HepG2 (cell line): ENCODE data around the gene AK2. TPM values are rescaled to one million over a fixed set of nuclear protein-coding genes. Genes with fewer than 3 reads are reported as not detected.

ENCODE experiments used
- CENPX ChIP-seq: sonication (generic); formaldehyde crosslinking; IDR thresholded peaks from 2 replicates; pipeline ENCODE4 v1.9.0; 2021; ENCODE audit warnings: mild to moderate bottlenecking, missing genetic modification reagents, moderate library complexity
- GTF2F1 ChIP-seq: fragments of 150-350 bp; IDR thresholded peaks from 2 replicates; pipeline ENCODE4 v1.6.1; 2014; ENCODE audit warnings: low read length
- MAFF ChIP-seq: IDR thresholded peaks from 2 replicates; pipeline ENCODE4 v1.6.1; 2011; ENCODE audit warnings: low read depth, low read length, improper control_type of control experiment
- MATR3 ChIP-seq: sonication (generic); formaldehyde crosslinking; IDR thresholded peaks from 2 replicates; pipeline ENCODE4 v1.4.0; 2020; ENCODE audit warnings: missing genetic modification reagents
- NCOR1 ChIP-seq: fragments of 200-600 bp; sonication (generic); IDR thresholded peaks from 2 replicates; pipeline ENCODE4 v1.7.0; 2017; ENCODE audit warnings: antibody characterized with exemption, low read length, borderline replicate concordance
- PAF1 ChIP-seq: IDR thresholded peaks from 2 replicates; pipeline ENCODE4 v1.6.1; 2016; ENCODE audit warnings: missing genetic modification reagents, missing compliant biosample characterization
- SMAD3 ChIP-seq: sonication (generic); formaldehyde crosslinking; IDR thresholded peaks from 2 replicates; pipeline ENCODE4 v1.4.0; 2020; ENCODE audit warnings: missing genetic modification reagents
- TSC22D2 ChIP-seq: sonication (generic); formaldehyde crosslinking; IDR thresholded peaks from 2 replicates; pipeline ENCODE4 v1.5.1; 2020; ENCODE audit warnings: missing genetic modification reagents, mild to moderate bottlenecking, borderline replicate concordance
- ZNF468 ChIP-seq: sonication (generic); formaldehyde crosslinking; IDR thresholded peaks from 2 replicates; pipeline ENCODE4 v1.8.0; 2022; ENCODE audit warnings: mild to moderate bottlenecking, moderate library complexity, missing genetic modification reagents
- ZNF577 ChIP-seq: sonication (generic); formaldehyde crosslinking; IDR thresholded peaks from 2 replicates; pipeline ENCODE4 v1.4.0; 2020; ENCODE audit warnings: mild to moderate bottlenecking, low read depth, missing genetic modification reagents, borderline replicate concordance
- ZNF598 ChIP-seq: sonication (generic); formaldehyde crosslinking; IDR thresholded peaks from 2 replicates; pipeline ENCODE4 v1.5.1; 2020; ENCODE audit warnings: mild to moderate bottlenecking, missing genetic modification reagents, borderline replicate concordance
- ZNF678 ChIP-seq: sonication (generic); formaldehyde crosslinking; IDR thresholded peaks from 2 replicates; pipeline ENCODE4 v1.4.0; 2020; ENCODE audit warnings: mild to moderate bottlenecking, missing genetic modification reagents
- ZNF788 ChIP-seq: sonication (generic); formaldehyde crosslinking; IDR thresholded peaks from 2 replicates; pipeline ENCODE4 v1.5.0; 2020; ENCODE audit warnings: mild to moderate bottlenecking, missing genetic modification reagents, borderline replicate concordance
- polyA plus RNA-seq, 8 experiments: library from polyadenylated mRNA; depleted of rRNA in 3 of 8; stranded (reverse) in 7 of 8; unstranded in 1 of 8; fragments of >200 nt; fragmentation: Illumina TruSeq in 4 of 8; extraction: Trizol in 4 of 8; gene quantifications; 2 replicates each; pipeline versions ENCODE4 v1.2.1 to v1.2.3, GENCODE V29; 2011 to 2016; ENCODE audit warnings: low read depth in 4 of 8, missing spikeins in 1 of 8, mixed read lengths in 1 of 8; ENCODE audit not compliant: insufficient read depth in 1 of 8
- total RNA-seq, 5 experiments: library from RNA; depleted of rRNA; stranded (reverse); fragments of >200 nt; fragmentation: Illumina TruSeq; extraction: Trizol; gene quantifications; 2 replicates each; pipeline ENCODE4 v1.2.3, GENCODE V29; 2016; ENCODE audit warnings: low read depth in 1 of 5
- TF ChIP-seq, protein P1 (sequence below): fragments of 450-650 bp; IDR thresholded peaks from 2 replicates; pipeline ENCODE4 v1.6.1; 2016
- TF ChIP-seq, protein P2 (sequence below): sonication (generic); formaldehyde crosslinking; IDR thresholded peaks from 2 replicates; pipeline ENCODE4 v1.4.0; 2020; ENCODE audit warnings: mild to moderate bottlenecking, missing genetic modification reagents
- TF ChIP-seq, protein P3 (sequence below): sonication (generic); formaldehyde crosslinking; IDR thresholded peaks from 2 replicates; pipeline ENCODE4 v1.4.0; 2020; ENCODE audit warnings: missing genetic modification reagents
- TF ChIP-seq, protein P4 (sequence below): sonication (generic); formaldehyde crosslinking; IDR thresholded peaks from 2 replicates; pipeline ENCODE4 v1.4.0; 2020; ENCODE audit warnings: missing genetic modification reagents, mild to moderate bottlenecking, borderline replicate concordance

AK2 gene
- total and polyA plus RNA-seq, 2 of the 13 experiments (the other 11 are each of a cell fraction or from before 2014, with no cell fraction given), result 170 to 188 TPM

DNA sequence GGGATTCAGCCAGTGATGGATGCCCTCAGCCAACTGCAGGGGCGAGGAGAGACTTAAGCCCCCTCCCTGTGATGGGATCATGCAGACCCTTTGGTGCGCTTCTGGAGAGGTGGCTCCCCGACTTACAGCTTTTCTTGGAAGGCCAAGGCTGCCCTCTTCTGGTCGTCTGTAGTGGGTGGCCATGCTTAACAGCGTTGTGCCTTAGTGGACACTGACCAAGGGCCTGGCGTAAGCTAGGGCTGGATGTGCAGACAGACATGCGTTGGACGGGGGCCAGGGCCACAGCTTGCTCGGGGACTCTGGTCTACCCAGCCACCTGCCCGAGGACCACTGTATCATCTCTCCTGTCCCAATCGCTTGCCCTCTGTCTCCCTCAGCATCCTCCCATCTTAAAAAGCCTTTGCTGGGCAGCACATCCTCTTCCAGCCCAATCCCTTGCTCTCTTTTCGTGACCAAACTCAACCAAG lies 49.7 kb upstream of the AK2 start (continued):
- TF ChIP-seq, protein P1, sequence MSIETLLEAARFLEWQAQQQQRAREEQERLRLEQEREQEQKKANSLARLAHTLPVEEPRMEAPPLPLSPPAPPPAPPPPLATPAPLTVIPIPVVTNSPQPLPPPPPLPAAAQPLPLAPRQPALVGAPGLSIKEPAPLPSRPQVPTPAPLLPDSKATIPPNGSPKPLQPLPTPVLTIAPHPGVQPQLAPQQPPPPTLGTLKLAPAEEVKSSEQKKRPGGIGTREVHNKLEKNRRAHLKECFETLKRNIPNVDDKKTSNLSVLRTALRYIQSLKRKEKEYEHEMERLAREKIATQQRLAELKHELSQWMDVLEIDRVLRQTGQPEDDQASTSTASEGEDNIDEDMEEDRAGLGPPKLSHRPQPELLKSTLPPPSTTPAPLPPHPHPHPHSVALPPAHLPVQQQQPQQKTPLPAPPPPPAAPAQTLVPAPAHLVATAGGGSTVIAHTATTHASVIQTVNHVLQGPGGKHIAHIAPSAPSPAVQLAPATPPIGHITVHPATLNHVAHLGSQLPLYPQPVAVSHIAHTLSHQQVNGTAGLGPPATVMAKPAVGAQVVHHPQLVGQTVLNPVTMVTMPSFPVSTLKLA, result no peak
- TF ChIP-seq ZNF678 (no peak), MATR3 (CRISPR knock-in tag) (no peak), ZNF468 (CRISPR knock-in tag) (no peak), SMAD3 (no peak), CENPX (CRISPR knock-in tag) (no peak), ZNF788 (CRISPR knock-in tag) (no peak), GTF2F1 (no peak), TSC22D2 (CRISPR knock-in tag) (no peak), MAFF (no peak), NCOR1 (no peak), PAF1 (CRISPR knock-in tag) (no peak), ZNF577 (no peak), ZNF598 (CRISPR knock-in tag) (no peak)
- TF ChIP-seq, protein P2, sequence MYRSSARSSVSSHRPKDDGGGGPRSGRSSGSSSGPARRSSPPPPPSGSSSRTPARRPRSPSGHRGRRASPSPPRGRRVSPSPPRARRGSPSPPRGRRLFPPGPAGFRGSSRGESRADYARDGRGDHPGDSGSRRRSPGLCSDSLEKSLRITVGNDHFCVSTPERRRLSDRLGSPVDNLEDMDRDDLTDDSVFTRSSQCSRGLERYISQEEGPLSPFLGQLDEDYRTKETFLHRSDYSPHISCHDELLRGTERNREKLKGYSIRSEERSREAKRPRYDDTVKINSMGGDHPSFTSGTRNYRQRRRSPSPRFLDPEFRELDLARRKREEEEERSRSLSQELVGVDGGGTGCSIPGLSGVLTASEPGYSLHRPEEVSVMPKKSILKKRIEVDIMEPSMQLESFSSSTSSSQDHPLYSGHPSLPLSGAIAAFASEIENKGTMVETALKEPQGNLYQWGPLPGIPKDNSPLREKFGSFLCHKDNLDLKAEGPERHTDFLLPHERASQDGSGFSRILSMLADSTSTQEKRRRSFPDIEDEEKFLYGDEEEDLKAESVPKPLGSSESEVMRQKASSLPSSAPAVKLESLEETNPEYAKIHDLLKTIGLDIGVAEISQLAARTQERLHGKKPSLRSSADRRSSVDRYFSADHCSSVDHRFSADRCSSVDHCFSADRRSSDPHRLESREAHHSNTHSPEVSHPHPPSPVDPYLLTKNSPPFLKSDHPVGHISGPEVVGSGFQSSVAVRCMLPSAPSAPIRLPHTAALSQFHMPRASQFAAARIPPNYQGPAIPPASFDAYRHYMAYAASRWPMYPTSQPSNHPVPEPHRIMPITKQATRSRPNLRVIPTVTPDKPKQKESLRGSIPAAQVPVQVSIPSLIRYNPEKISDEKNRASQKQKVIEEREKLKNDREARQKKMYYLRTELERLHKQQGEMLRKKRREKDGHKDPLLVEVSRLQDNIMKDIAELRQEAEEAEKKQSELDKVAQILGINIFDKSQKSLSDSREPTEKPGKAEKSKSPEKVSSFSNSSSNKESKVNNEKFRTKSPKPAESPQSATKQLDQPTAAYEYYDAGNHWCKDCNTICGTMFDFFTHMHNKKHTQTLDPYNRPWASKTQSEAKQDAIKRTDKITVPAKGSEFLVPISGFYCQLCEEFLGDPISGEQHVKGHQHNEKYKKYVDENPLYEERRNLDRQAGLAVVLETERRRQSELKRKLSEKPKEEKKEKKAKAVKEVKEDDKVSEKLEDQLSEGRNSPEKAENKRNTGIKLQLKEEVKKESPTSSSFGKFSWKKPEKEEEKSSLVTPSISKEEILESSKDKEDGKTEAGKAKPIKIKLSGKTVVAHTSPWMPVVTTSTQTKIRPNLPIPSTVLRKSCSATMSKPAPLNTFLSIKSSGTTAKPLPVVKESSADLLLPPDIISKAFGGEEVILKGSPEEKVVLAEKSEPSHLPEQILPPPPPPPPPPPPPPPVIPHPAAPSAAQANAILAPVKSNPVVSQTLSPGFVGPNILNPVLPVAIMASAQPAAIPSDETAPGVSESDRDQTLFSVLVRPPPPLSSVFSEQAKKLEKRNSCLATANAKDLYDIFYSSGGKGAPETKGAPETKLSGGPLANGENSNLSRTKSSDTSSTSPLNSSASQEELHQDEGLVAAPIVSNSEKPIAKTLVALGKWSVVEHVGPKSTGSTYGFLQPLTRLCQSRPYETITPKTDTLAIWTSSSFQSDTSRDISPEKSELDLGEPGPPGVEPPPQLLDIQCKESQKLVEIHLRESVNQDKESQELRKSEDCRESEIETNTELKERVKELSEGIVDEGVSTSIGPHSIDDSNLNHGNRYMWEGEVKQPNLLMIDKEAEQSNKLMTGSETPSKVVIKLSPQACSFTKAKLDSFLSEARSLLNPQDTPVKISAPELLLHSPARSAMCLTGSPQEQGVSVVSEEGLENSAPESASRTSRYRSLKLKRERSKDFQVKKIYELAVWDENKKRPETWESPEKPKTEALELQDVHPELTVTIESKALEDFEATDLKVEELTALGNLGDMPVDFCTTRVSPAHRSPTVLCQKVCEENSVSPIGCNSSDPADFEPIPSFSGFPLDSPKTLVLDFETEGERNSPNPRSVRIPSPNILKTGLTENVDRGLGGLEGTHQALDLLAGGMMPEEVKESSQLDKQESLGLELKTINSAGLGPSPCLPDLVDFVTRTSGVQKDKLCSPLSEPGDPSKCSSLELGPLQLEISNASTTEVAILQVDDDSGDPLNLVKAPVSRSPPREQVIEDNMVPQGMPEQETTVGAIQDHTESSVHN (CRISPR knock-in tag), result no peak
- TF ChIP-seq, protein P3, sequence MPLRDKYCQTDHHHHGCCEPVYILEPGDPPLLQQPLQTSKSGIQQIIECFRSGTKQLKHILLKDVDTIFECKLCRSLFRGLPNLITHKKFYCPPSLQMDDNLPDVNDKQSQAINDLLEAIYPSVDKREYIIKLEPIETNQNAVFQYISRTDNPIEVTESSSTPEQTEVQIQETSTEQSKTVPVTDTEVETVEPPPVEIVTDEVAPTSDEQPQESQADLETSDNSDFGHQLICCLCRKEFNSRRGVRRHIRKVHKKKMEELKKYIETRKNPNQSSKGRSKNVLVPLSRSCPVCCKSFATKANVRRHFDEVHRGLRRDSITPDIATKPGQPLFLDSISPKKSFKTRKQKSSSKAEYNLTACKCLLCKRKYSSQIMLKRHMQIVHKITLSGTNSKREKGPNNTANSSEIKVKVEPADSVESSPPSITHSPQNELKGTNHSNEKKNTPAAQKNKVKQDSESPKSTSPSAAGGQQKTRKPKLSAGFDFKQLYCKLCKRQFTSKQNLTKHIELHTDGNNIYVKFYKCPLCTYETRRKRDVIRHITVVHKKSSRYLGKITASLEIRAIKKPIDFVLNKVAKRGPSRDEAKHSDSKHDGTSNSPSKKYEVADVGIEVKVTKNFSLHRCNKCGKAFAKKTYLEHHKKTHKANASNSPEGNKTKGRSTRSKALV (CRISPR knock-in tag), result no peak
- TF ChIP-seq, protein P4, sequence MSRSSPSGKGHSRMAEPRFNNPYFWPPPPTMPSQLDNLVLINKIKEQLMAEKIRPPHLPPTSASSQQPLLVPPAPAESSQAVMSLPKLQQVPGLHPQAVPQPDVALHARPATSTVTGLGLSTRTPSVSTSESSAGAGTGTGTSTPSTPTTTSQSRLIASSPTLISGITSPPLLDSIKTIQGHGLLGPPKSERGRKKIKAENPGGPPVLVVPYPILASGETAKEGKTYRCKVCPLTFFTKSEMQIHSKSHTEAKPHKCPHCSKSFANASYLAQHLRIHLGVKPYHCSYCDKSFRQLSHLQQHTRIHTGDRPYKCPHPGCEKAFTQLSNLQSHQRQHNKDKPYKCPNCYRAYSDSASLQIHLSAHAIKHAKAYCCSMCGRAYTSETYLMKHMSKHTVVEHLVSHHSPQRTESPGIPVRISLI (CRISPR knock-in tag), result no peak
